Neutrophil (primary cell): ENCODE measurements around the gene FYCO1.

Experiments used
- H3K27ac ChIP-seq: fragments of 200-600 bp; sonication (generic); 2 replicates; pipeline ENCODE4 v1.5.1; 2016; ENCODE audit warnings: mild to moderate bottlenecking, moderate library complexity
- H3K27me3 ChIP-seq: fragments of 200-600 bp; sonication (generic); 2 replicates; pipeline ENCODE4 v1.6.0; 2016; ENCODE audit warnings: mild to moderate bottlenecking
- H3K36me3 ChIP-seq: fragments of 200-600 bp; sonication (generic); 2 replicates; pipeline ENCODE4 v1.5.1; 2017
- H3K4me1 ChIP-seq, 2 experiments: fragments of 200-600 bp in 1 of 2; sonication (generic) in 1 of 2; 1 replicate in 1 of 2; 2 replicates in 1 of 2; pipeline versions ENCODE4 v1.5.1 to v1.6.1; 2013 to 2016; ENCODE audit warnings: low read depth in 1 of 2, low read length in 1 of 2, mild to moderate bottlenecking in 1 of 2, moderate library complexity in 1 of 2; ENCODE audit not compliant: control insufficient read depth in 1 of 2, insufficient read depth in 1 of 2
- H3K4me3 ChIP-seq, 2 experiments: fragments of 200-600 bp in 1 of 2; sonication (generic) in 1 of 2; 1 replicate in 1 of 2; 2 replicates in 1 of 2; pipeline ENCODE4 v1.5.1; 2013 to 2016; ENCODE audit warnings: low read depth in 1 of 2, low read length in 1 of 2, mild to moderate bottlenecking in 1 of 2, moderate library complexity in 1 of 2
- H3K9me3 ChIP-seq: fragments of 200-600 bp; sonication (generic); 2 replicates; pipeline ENCODE4 v1.5.1; 2016
- TF ChIP-seq, protein P1 (sequence below): fragments of 200-600 bp; sonication (generic); IDR thresholded peaks from 2 replicates; pipeline ENCODE4 v1.5.1; 2016; ENCODE audit warnings: antibody characterized with exemption

FYCO1 gene

DNA sequence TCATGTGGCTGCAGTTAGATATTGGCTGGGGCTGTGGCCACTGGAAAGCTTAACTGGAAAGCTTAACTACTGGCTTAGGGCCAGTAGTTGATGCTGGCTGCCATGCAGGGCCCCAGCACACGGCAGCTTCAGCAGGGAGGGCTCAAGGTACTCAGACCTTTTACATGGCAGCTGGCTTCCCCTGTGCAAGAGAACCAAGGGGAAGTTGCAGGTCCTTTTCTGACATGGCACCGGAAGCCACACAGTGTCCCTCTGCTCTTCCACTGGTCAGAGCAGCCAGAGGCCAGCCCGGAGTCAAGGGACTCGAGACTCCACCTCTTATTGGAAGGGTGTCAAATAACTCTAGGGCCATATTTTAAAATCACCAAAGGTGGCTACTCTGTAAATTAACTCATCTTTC is 84.7 kb downstream of the FYCO1 start:
- H3K4me1 ChIP-seq: peaks cover 0 to 14% of the 10 kb centered on the region in 2 experiments
- no peaks in the 10 kb centered on the region for H3K9me3 ChIP-seq
- H3K36me3 ChIP-seq: no peaks in the 10 kb centered on the region
- TF ChIP-seq, protein P1, sequence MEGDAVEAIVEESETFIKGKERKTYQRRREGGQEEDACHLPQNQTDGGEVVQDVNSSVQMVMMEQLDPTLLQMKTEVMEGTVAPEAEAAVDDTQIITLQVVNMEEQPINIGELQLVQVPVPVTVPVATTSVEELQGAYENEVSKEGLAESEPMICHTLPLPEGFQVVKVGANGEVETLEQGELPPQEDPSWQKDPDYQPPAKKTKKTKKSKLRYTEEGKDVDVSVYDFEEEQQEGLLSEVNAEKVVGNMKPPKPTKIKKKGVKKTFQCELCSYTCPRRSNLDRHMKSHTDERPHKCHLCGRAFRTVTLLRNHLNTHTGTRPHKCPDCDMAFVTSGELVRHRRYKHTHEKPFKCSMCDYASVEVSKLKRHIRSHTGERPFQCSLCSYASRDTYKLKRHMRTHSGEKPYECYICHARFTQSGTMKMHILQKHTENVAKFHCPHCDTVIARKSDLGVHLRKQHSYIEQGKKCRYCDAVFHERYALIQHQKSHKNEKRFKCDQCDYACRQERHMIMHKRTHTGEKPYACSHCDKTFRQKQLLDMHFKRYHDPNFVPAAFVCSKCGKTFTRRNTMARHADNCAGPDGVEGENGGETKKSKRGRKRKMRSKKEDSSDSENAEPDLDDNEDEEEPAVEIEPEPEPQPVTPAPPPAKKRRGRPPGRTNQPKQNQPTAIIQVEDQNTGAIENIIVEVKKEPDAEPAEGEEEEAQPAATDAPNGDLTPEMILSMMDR: no peak
- H3K27ac ChIP-seq: peak overlapping the region; percentile 36
- H3K4me3 ChIP-seq: no peak overlapping the region
- no peaks in the 10 kb centered on the region for H3K27me3 ChIP-seq

DNA sequence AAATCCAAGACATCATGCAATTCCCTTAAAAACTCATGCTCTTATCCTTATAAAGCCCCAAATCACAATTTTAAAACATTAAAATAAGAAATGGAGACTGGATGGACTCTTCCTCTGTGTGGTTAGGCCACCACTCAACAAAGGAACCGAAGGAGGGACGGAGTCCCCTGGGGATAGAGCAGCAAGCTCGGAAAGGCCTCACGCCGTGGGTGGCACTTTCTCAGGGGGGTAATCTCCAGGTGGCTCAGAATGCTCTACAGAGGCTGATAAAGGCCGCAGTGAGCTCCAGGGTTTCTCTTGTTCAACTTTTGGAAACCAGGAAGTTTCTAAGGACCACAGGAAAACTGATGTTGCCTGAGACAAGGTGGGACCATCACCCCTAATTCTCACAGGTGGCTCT is 86.1 kb downstream of the FYCO1 start:
- Histone ChIP-seq H3K9me3 (no peaks in the 10 kb centered on the region), H3K4me3 (no peak overlapping the region), H3K36me3 (no peaks in the 10 kb centered on the region), H3K27me3 (no peaks in the 10 kb centered on the region), H3K27ac (no peak overlapping the region), H3K4me1 (peaks cover 0 to 14% of the 10 kb centered on the region in 2 experiments)
- TF ChIP-seq, protein P1: no peak

DNA sequence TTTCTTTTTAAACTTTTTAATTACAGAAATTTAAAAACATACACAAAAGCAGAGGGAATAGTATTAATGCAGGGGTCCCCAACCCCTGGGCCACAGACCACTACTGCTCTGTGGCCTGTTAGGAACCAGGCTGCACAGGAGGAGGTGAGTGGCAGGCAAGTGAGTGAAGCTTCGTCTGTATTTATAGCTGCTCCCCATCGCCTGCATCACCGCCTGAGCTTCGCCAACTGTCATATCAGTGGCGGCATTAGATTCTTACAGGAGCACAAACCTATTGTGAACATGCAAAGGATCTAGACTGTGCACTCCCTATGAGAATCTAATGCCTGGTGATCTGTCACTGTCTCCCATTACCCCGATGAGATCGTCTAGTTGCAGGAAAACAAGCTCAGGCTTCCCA is 86.9 kb downstream of the FYCO1 start:
- no peaks in the 10 kb centered on the region for H3K9me3 ChIP-seq
- H3K4me3 ChIP-seq: no peak overlapping the region
- H3K36me3 ChIP-seq: no peaks in the 10 kb centered on the region
- no peaks in the 10 kb centered on the region for H3K27me3 ChIP-seq
- peaks cover 0 to 14% of the 10 kb centered on the region in 2 experiments for H3K4me1 ChIP-seq
- no peak overlapping the region for H3K27ac ChIP-seq
- TF ChIP-seq, protein P1: no peak

DNA sequence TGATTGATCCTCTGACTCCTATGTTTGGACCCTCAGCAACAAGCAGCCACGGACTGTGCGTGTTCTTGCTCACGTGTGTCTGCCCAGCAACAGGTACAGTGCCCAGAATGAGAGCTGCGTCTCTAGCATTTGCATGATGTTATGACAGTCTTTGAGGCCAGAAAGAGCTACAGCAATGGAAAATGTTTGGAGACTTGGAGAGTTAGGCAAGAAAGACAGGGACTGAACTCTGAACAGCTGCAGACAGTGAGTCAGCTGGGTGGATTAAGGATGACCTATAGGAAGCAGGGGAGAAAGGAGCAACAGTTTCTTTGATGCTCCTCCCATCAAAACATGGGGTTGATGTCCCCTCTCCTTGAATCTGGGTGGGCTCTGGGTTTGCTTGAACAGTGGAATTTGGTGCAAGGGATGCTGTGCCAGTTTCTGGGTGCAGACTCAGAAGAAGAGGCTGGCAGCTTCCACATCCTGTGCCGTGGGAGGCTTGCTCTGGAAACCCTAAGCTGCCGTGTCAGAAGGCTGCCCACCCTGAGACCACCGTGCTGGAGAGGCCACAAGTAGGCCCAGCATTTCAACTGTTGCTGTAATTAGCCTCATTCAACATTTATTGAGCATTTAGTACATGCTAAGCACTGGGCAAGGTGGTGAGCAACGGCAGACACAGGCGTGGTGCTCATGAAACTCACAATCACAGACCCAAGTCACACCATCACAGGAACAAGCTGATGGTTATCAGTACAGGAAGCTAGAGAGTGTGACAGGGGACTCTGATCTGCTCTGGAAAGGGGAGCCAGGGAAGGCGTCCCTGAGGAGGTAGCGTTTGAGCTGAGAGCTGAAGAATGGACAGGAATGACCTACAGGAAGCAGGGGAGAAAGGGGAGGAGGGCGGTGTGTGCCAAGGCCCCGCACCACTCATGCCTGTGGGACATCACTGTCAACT is 87.6 kb downstream of the FYCO1 start:
- TF ChIP-seq, protein P1: no peak
- Histone ChIP-seq H3K27me3 (no peaks in the 10 kb centered on the region), H3K4me1 (peaks cover 0 to 14% of the 10 kb centered on the region in 2 experiments), H3K9me3 (no peaks in the 10 kb centered on the region), H3K36me3 (no peaks in the 10 kb centered on the region), H3K4me3 (no peak overlapping the region), H3K27ac (no peak overlapping the region)

DNA sequence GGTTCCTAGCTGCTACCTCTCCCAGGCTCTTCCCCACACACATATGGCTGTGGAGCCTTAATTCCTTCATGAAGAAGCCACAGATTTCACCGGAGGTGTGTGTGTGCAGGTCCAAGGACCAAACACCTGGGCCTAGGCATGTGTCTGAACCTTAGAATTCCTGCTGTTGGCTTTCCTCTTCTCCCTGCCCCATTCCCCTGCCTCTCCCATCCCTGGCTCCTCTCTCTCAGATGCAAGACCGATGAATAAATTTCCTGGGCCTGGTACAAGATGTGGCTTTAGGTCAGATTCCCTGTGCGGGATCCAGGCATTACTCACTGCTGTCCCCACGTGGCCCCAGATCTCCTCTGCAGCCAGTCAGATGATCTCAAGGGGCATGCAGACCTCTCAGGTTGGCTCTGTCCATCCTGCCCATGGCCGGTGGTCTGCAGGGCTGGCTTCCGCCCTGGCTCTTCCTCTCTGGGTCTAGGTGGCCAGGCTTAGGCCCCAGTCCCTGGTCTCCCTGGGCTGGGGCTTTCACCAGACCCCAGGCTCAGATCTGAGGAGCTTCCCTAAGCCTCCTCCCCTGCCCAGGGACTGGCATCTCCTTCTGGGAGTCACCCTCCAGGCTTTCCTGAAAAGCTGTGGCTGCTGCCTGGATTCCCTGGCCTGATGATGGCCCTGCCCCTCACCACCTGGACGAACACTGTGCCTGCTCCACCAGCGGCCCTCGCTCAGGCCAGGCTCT is 88.8 kb downstream of the FYCO1 start:
- no peak overlapping the region for H3K27ac ChIP-seq
- no peaks in the 10 kb centered on the region for H3K9me3 ChIP-seq
- no peaks in the 10 kb centered on the region for H3K36me3 ChIP-seq
- TF ChIP-seq, protein P1: no peak
- H3K4me3 ChIP-seq: no peak overlapping the region
- H3K27me3 ChIP-seq: no peaks in the 10 kb centered on the region
- H3K4me1 ChIP-seq: peaks cover 0 to 13% of the 10 kb centered on the region in 2 experiments
